Skeletal muscle satellite cell (primary cell): ENCODE results near the gene MIGA2.

Experiments used
- H3K27me3 ChIP-seq: 2 replicates; pipeline ENCODE4 v1.7.0; 2013; ENCODE audit warnings: low read length; ENCODE audit not compliant: control insufficient read depth, insufficient read depth
- H3K36me3 ChIP-seq: 2 replicates; pipeline ENCODE4 v1.7.0; 2013; ENCODE audit warnings: mild to moderate bottlenecking, control low read depth, low read length; ENCODE audit not compliant: insufficient read depth
- H3K4me1 ChIP-seq: 2 replicates; pipeline ENCODE4 v1.7.0; 2013; ENCODE audit warnings: low read length; ENCODE audit not compliant: control insufficient read depth, insufficient read depth
- H3K4me2 ChIP-seq: 2 replicates; pipeline ENCODE4 v1.7.0; 2013; ENCODE audit warnings: mild to moderate bottlenecking, low read length
- H3K4me3 ChIP-seq: 2 replicates; pipeline ENCODE4 v1.7.0; 2013; ENCODE audit warnings: low read length
- H3K9ac ChIP-seq: 2 replicates; pipeline ENCODE4 v1.7.0; 2013; ENCODE audit warnings: mild to moderate bottlenecking, low read depth, low read length, moderate library complexity
- H3K9me3 ChIP-seq: replicated peaks from 2 replicates; pipeline ENCODE4 v1.7.0; 2013; ENCODE audit warnings: mild to moderate bottlenecking, control low read depth, low read length

The MIGA2 gene

DNA sequence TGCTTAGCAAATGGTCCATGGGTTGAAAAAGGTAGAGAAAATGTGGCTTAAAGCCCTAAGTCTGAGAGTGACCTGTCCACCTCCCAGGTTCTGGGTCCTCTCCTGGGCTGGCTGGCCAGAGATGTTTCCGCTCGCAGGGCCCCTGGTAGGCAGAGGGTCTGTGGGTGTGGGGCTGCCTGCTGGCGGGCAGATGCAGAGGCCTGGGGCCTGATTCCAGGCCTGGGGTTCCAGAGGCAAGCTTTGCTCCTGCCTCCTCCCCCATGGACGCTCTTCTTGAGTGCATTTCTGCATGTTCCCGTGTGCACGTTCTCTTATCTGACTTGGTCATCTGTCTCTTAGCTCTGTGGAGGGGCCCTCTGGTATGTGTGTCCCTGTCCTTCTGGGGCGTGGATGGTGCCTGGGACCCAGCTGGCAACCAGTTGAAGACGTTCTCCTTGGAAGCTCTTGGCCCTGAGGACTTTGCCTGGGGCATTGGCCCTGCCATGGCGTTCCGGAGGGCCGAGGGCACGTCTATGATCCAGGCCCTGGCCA is 3.8 kb downstream of the MIGA2 start:
- Histone ChIP-seq H3K36me3 (peaks cover 27% of the 10 kb centered on the region), H3K4me3 (no peak overlapping the region), H3K9ac (no peak overlapping the region), H3K27me3 (no peaks in the 10 kb centered on the region), H3K4me1 (peaks cover 18% of the 10 kb centered on the region), H3K4me2 (no peak overlapping the region), H3K9me3 (no peaks in the 10 kb centered on the region)

DNA sequence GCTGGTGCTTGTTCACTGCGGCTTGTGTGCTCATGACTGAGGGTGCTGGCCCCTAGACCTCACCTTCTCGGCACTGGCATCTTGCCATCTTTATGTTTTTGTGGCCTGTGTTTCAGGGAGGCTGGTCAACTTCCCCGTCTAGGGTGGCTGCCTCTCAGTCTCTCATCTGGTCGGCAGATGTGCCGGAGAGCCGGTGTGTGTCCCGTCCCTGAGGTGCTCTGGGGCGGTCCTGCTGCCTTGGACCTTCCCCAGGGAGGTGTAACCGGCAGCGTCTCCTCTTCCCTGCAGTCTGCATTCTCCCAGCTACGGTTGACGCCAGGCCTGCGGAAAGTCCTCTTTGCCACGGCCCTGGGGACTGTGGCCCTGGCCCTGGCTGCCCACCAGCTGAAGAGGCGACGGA is 5.6 kb downstream of the MIGA2 start:
- peaks cover 15% of the 10 kb centered on the region for H3K4me1 ChIP-seq
- no peak overlapping the region for H3K9ac ChIP-seq
- H3K27me3 ChIP-seq, result no peaks in the 10 kb centered on the region
- no peaks in the 10 kb centered on the region for H3K9me3 ChIP-seq
- peaks cover 27% of the 10 kb centered on the region for H3K36me3 ChIP-seq
- H3K4me3 ChIP-seq, result no peak overlapping the region
- no peak overlapping the region for H3K4me2 ChIP-seq

DNA sequence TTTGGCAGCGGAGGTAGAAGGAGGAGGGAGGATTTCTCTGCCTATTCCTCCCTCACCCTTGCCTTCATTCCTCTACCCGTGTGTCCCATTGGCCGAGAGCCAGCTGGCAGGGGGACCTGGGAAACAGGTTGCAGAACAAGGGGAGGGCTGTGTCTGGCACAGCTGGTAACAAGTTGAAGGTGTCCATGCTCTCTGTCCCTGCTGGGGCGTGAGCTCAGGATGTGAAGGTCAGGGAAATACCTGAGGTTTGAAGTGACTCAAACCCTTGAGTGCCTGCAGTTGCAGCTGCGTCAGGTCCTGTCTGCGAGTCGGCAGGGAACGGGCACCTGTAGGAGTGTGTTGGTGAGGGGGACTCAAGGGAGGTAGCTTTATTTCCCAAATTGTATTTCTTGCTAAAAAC is 16.2 kb downstream of the MIGA2 start:
- no peak overlapping the region for H3K9ac ChIP-seq

DNA sequence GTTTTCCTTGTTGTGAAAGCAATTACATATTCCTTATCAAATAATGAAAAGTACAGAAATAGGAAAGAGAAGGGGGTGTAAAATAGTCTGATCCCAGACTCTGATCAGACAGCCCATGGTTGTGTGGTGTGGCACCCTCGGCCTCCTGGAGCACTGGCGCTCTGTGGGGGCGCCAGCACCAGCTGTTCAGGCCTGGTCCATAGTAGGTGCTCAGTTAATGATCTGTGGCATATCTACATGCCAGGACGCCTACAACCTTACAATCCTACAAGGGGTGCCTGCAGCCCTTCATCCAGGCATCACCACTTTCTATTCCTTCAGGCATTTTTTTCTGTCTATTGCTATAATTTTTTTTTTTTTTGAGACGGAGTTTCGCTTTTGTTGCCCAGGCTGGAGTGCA is 16.6 kb downstream of the MIGA2 start:
- Histone ChIP-seq H3K27me3 (no peaks in the 10 kb centered on the region), H3K9me3 (no peaks in the 10 kb centered on the region), H3K36me3 (peaks cover 28% of the 10 kb centered on the region), H3K4me3 (no peak overlapping the region), H3K9ac (no peak overlapping the region), H3K4me1 (peaks cover 2% of the 10 kb centered on the region), H3K4me2 (no peak overlapping the region)

More for the DNA sequence above, 16.2 kb downstream of the MIGA2 start:
- Histone ChIP-seq H3K36me3 (peaks cover 29% of the 10 kb centered on the region), H3K9me3 (no peaks in the 10 kb centered on the region), H3K27me3 (no peaks in the 10 kb centered on the region), H3K4me1 (no peaks in the 10 kb centered on the region), H3K4me2 (no peak overlapping the region), H3K4me3 (no peak overlapping the region)

DNA sequence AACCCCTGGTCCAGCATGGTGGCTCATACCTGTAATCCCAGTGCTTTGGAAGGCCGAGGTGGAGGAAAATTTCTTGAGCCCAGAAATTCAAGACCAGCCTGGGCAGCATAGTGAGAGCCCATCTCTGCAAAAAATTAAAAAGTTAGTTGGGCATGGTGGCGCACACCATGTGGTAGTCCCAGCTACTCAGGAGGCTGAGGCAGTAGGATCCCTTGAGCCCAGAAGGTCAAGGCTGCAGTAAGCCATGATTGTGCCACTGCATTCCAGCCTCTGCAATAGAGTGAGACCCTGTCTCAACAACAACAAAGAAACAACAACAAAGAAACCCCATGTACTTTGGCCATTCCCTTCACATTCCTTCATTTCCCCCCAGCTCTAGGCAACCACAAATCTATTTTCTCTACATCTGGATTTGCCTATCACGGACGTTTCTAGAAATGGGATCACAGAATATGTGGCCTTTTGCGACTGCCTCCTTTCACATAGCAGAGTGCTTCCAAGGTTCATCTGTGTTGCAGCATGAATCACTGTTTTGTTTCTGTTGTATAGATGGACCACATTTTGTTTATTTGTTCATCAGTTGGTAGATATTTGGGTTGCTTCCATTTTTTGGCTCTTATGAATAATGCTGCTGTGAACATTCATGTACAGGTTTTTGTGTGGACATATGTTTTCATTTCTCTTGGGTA is 17.9 kb downstream of the MIGA2 start:
- Histone ChIP-seq H3K27me3 (no peaks in the 10 kb centered on the region), H3K4me3 (no peak overlapping the region), H3K36me3 (peaks cover 20% of the 10 kb centered on the region), H3K4me2 (no peak overlapping the region), H3K9me3 (no peaks in the 10 kb centered on the region), H3K9ac (no peak overlapping the region), H3K4me1 (peaks cover 13% of the 10 kb centered on the region)

DNA sequence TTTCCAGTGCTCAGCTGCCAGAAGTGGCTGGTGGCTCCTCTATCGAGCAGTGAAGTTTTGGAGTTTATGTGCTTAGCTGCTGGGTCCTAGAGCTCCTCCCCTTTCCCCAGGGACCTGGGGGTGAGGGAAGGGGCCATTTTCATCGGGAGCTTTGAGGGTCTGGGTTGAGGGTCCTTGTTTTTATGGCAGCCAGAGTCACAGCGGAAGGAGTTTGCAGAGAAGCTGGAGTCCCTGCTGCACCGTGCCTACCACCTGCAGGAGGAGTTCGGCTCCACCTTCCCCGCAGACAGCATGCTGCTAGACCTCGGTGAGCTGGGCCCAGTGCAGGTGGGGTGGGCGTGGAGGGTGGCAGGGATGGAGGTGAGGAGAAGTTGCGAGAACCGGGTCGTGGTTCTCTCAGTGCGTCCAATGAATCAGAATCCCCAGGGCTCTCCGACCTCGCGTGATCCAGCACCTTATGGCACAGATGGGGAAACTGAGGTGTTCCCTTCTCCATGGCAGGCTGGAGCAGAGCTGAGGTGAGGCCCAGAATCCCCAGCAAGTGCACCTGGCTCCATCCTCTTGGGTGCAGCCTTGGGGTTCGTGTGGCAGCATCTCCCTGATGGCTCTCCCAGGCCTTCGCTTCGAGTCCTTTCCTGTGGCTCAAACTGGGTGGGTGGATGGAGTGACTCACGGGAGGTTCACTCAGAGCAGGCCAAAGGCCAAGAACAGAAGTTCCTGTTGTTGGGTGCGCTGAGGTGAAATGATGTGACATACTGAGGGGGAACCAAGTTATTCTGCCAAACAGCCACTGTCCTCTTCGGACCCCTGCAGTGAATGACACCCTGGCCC is 22.8 kb downstream of the MIGA2 start:
- peak overlapping the region; percentile 64 for H3K4me2 ChIP-seq
- H3K27me3 ChIP-seq, result no peaks in the 10 kb centered on the region
- H3K9me3 ChIP-seq, result no peaks in the 10 kb centered on the region
- peaks cover 17% of the 10 kb centered on the region for H3K36me3 ChIP-seq
- H3K9ac ChIP-seq, result no peak overlapping the region
- H3K4me3 ChIP-seq, result no peak overlapping the region
- peaks cover 21% of the 10 kb centered on the region for H3K4me1 ChIP-seq

DNA sequence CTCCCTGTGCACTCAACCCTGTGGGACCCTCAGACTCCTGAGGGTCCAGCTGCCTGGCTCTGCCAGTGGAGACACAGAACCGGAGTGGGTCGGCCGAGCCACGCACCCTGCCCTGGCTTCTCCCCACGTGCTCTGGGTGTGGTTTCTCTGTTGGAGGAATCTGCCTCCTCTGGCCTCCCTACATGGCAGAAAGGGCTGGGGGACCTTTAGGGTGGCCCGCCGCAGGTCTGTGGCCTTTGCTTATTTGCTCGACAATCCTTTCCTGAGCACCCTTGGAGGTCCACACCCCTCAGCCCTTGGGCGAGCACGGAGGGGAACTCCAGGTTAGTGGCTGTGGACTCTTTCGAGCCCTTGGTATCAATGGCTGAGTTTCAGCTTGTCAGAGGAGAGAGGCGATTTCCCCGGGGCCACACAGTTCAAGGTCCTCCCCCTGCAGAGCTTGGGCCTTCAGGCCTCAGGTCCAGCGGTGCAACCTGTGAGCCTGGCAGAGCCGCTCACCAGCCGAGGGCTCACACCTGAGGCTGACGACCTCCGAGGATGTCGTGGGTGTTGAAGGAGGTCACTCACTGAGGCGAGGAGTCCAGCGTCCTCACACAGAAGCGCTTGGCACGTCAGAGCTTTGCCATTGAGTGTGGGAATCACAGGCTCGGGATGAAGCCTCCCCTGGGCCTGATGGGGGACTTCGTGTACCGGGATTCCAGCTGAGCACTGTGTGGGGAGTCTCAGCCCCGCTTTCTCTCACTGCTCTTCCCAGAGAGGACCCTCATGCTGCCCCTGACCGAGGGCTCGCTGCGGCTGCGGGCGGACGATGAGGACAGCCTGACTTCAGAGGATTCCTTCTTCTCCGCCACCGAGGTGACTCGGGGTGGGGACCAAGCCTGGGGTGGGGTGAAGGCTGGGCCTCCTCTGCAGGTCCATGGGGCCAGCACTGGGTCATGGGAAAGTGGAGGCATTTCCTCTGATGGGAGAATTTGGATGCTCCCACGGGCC is 23.7 kb downstream of the MIGA2 start:
- Histone ChIP-seq H3K9ac (no peak overlapping the region), H3K27me3 (no peaks in the 10 kb centered on the region), H3K4me3 (no peak overlapping the region), H3K4me1 (peaks cover 21% of the 10 kb centered on the region), H3K4me2 (peak overlapping the region; percentile 64), H3K9me3 (no peaks in the 10 kb centered on the region), H3K36me3 (peaks cover 14% of the 10 kb centered on the region)

DNA sequence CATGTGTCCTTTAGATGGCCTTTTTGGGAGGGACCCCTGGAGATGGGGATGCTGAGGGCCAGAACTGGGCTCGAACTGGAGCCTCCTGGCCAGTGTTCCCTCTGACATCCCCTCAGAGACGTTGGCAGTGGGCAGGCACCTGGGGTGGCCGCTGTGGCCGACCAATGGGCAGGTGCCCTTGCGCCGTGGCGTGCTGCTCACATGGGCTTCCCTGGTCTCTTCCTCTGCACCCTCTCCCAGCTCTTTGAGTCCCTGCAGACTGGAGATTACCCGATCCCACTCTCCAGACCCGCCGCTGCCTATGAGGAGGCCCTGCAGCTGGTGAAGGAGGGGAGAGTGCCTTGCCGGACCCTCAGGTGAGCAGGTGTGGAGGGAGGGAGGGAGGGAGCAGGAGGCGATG is 24.6 kb downstream of the MIGA2 start:
- Histone ChIP-seq H3K4me3 (no peak overlapping the region), H3K27me3 (no peaks in the 10 kb centered on the region), H3K9ac (no peak overlapping the region), H3K4me1 (peaks cover 21% of the 10 kb centered on the region), H3K36me3 (peaks cover 22% of the 10 kb centered on the region), H3K4me2 (no peak overlapping the region), H3K9me3 (no peaks in the 10 kb centered on the region)

DNA sequence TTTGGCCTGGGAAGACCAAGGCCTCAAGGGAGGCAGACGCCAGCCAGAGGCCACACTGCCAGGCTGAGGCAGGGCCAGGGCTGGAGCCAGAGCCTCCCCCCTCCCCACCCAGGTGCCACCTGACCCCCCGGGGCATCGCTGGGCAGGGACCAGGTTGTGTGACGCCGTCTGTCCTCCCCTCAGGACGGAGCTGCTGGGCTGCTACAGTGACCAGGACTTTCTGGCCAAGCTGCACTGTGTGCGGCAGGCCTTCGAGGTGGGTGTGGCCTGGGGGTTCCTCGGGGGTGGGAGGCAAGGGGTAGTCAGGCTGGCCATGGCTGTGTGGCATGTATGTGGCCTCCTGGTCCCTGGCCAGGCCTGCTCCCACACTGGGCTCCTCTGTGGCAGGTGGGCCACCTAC is 26.6 kb downstream of the MIGA2 start:
- Histone ChIP-seq H3K36me3 (peaks cover 29% of the 10 kb centered on the region), H3K4me2 (no peak overlapping the region), H3K9me3 (no peaks in the 10 kb centered on the region), H3K9ac (no peak overlapping the region), H3K4me1 (peaks cover 19% of the 10 kb centered on the region), H3K27me3 (no peaks in the 10 kb centered on the region), H3K4me3 (no peak overlapping the region)

DNA sequence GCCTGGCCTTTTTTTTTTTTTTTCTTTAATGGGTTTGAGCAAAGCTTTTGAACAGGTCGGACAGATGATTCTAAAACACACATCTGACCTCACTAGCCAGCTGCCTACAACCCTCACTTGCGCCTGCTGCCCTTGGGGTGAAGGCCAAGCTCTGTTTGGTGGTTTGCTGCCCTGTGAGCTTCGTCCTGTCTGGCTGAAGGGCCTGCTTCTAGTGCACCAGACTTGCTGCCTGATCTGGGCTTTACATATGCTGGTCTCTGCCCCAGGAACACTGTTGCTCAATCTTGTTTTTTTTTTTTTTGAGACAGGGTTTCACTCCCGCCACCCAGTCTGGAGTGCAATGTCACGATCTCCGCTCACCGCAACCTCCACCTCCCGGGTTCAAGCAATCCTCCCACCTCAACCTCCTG is 28.1 kb downstream of the MIGA2 start:
- Histone ChIP-seq H3K36me3 (peaks cover 38% of the 10 kb centered on the region), H3K4me3 (no peak overlapping the region)

DNA sequence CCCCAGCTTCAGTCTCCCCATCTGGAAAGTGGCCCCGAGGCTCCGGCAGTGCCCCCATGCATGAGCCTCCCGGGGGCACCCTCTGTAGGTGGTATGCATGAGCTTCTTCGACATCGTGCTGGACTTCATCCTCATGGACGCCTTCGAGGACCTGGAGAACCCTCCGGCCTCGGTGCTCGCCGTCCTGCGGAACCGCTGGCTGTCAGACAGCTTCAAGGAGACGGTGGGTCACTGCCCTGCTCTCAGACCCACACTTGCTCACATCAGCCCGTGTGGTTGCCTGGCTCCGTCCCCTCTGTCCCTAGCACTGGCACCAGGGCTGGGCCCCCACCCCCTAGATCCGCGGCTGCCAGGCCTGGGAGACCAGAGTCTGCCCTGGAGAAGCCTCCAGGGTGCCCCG is 31.7 kb downstream of the MIGA2 start:
- no peaks in the 10 kb centered on the region for H3K9me3 ChIP-seq
- no peak overlapping the region for H3K4me2 ChIP-seq
- H3K27me3 ChIP-seq, result no peaks in the 10 kb centered on the region
- H3K36me3 ChIP-seq, result peaks cover 34% of the 10 kb centered on the region
- no peaks in the 10 kb centered on the region for H3K4me1 ChIP-seq
- H3K4me3 ChIP-seq, result no peak overlapping the region
- no peak overlapping the region for H3K9ac ChIP-seq

More for the DNA sequence above, 28.1 kb downstream of the MIGA2 start:
- Histone ChIP-seq H3K4me2 (no peak overlapping the region), H3K9ac (no peak overlapping the region), H3K9me3 (no peaks in the 10 kb centered on the region), H3K4me1 (peaks cover 6% of the 10 kb centered on the region), H3K27me3 (no peaks in the 10 kb centered on the region)
